Mesenchymal stem cell (in vitro differentiated cells and primary cell): ENCODE measurements around the gene KLHL29.

Experiments used
- DNase-seq: peaks from one replicate; pipeline ENCODE4 v3.0.0-alpha.2; 2013
- H2AFZ ChIP-seq: one replicate; pipeline ENCODE4 v1.6.1; 2013; ENCODE audit warnings: low read depth, mild to moderate bottlenecking, control low read depth, inconsistent platforms, low read length, moderate library complexity
- H2AK5ac ChIP-seq: 2 replicates; pipeline ENCODE4 v1.6.1; 2013; ENCODE audit warnings: low read length, moderate library complexity, mild to moderate bottlenecking, inconsistent platforms; ENCODE audit not compliant: severe bottlenecking
- H2BK120ac ChIP-seq: one replicate; pipeline ENCODE4 v1.6.1; 2013; ENCODE audit warnings: low read depth, mild to moderate bottlenecking, inconsistent platforms, low read length, moderate library complexity
- H2BK12ac ChIP-seq, 2 experiments: one replicate each; pipeline ENCODE4 v1.6.1; 2013; ENCODE audit warnings: inconsistent platforms in 2 of 2, low read length in 2 of 2, mild to moderate bottlenecking in 2 of 2, moderate library complexity in 2 of 2, control low read depth in 1 of 2
- H2BK15ac ChIP-seq: one replicate; pipeline ENCODE4 v1.6.1; 2013; ENCODE audit warnings: mild to moderate bottlenecking, low read depth, inconsistent platforms; ENCODE audit not compliant: poor library complexity, severe bottlenecking
- H2BK5ac ChIP-seq: 2 replicates; pipeline ENCODE4 v1.6.1; 2013; ENCODE audit warnings: low read depth, mild to moderate bottlenecking, low read length, control low read depth, inconsistent platforms; ENCODE audit not compliant: poor library complexity, severe bottlenecking
- H3K14ac ChIP-seq, 2 experiments: one replicate each; pipeline ENCODE4 v1.6.1; 2013; ENCODE audit warnings: inconsistent platforms in 2 of 2, low read length in 2 of 2, control low read depth in 1 of 2, mild to moderate bottlenecking in 1 of 2, moderate library complexity in 1 of 2
- H3K18ac ChIP-seq, 2 experiments: one replicate each; pipeline ENCODE4 v1.6.1; 2013; ENCODE audit warnings: inconsistent platforms in 2 of 2, low read length in 2 of 2, control low read depth in 1 of 2, low read depth in 1 of 2, mild to moderate bottlenecking in 1 of 2
- H3K23ac ChIP-seq, 2 experiments: one replicate each; pipeline ENCODE4 v1.6.1; 2013; ENCODE audit warnings: inconsistent platforms in 2 of 2, low read length in 2 of 2, mild to moderate bottlenecking in 2 of 2, moderate library complexity in 2 of 2, control low read depth in 1 of 2
- H3K27ac ChIP-seq: 2 replicates; pipeline ENCODE4 v1.5.1; 2013; ENCODE audit warnings: mild to moderate bottlenecking, moderate library complexity, low read length, control low read depth, inconsistent platforms; ENCODE audit not compliant: poor library complexity, severe bottlenecking
- H3K27me3 ChIP-seq, 2 experiments: 2 replicates each; pipeline versions ENCODE4 v1.6.1 to v1.7.0; 2013; ENCODE audit warnings: low read length in 2 of 2, mild to moderate bottlenecking in 2 of 2, moderate library complexity in 2 of 2, control low read depth in 1 of 2, inconsistent platforms in 1 of 2; ENCODE audit not compliant: control insufficient read depth in 1 of 2, insufficient read depth in 1 of 2
- H3K36me3 ChIP-seq, 2 experiments: 2 replicates each; pipeline versions ENCODE4 v1.6.1 to v1.7.0; 2013; ENCODE audit warnings: low read length in 2 of 2, control low read depth in 1 of 2, inconsistent platforms in 1 of 2, low read depth in 1 of 2, mild to moderate bottlenecking in 1 of 2; ENCODE audit not compliant: insufficient read depth in 2 of 2, control insufficient read depth in 1 of 2
- H3K4ac ChIP-seq, 2 experiments: one replicate each; pipeline ENCODE4 v1.6.1; 2013; ENCODE audit warnings: inconsistent platforms in 2 of 2, low read length in 2 of 2, mild to moderate bottlenecking in 2 of 2, moderate library complexity in 2 of 2, control low read depth in 1 of 2, low read depth in 1 of 2
- H3K4me1 ChIP-seq: 2 replicates; pipeline ENCODE4 v1.6.1; 2013; ENCODE audit warnings: low read depth, low read length, control low read depth; ENCODE audit not compliant: control insufficient read depth, insufficient read depth
- H3K4me2 ChIP-seq: 2 replicates; pipeline ENCODE4 v1.6.1; 2013; ENCODE audit warnings: low read length, mild to moderate bottlenecking, inconsistent platforms; ENCODE audit not compliant: poor library complexity, severe bottlenecking
- H3K4me3 ChIP-seq, 2 experiments: 2 replicates each; pipeline versions ENCODE4 v1.5.1 to v1.7.0; 2013; ENCODE audit warnings: low read length in 2 of 2, mild to moderate bottlenecking in 2 of 2, control low read depth in 1 of 2, low read depth in 1 of 2; ENCODE audit not compliant: insufficient read depth in 1 of 2
- H3K79me1 ChIP-seq: replicated peaks from 2 replicates; pipeline ENCODE4 v1.6.1; 2013; ENCODE audit warnings: mild to moderate bottlenecking, control low read depth, low read length, inconsistent platforms; ENCODE audit not compliant: poor library complexity, severe bottlenecking
- H3K9ac ChIP-seq: 2 replicates; pipeline ENCODE4 v1.7.0; 2013; ENCODE audit warnings: mild to moderate bottlenecking, low read length, moderate library complexity
- H3K9me3 ChIP-seq: 2 replicates; pipeline ENCODE4 v1.7.0; 2013; ENCODE audit warnings: mild to moderate bottlenecking, low read length; ENCODE audit not compliant: control insufficient read depth
- H4K8ac ChIP-seq: one replicate; pipeline ENCODE4 v1.6.1; 2013; ENCODE audit warnings: inconsistent platforms, mild to moderate bottlenecking, low read length, moderate library complexity
- H4K91ac ChIP-seq: one replicate; pipeline ENCODE4 v1.6.1; 2013; ENCODE audit warnings: mild to moderate bottlenecking, low read length, inconsistent platforms
- WGBS: methylation state at CpG from one replicate; pipeline ENCODE4 v1.1.7; 2013; ENCODE audit warnings: mixed read lengths; 5-methylcytosine and 5-hydroxymethylcytosine counted together

The KLHL29 gene

DNA sequence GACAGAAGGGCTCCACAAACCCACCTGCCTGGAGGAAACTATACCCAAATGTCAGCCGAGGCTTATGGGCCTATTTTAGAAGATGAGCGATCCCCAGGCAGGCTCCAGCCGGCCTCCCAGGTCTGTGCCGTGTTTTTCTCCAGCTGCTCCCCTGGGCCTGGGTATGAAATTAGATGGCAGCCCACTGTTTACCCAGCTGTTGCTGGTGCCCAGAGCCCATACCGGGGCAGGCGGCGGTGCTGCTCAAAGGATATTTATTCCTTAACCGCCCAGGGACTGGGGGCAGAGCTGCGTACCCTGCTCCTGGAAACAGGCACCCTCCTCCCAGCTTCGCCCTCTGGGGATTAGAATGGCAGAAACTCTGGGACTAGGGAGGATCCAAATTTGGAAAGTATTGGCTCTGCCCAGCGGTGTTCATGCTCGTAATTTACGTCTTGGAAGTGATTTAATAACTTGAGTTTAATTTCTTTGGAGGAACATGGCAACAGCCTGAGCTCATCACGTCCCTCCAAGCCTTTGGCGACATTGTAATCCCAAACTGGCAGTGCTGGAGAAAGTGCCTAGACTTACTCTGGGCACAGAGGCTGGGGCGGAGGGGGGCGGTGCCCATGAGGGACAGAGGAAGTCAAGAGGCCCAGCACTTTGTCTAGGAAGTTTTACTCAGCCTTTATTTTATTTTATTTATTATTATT lies 199.2 kb downstream of the KLHL29 start:
- no peak overlapping the region for H3K23ac ChIP-seq
- H4K8ac ChIP-seq, result no peak overlapping the region
- H3K79me1 ChIP-seq, result peaks cover 2% of the 10 kb centered on the region
- H3K4ac ChIP-seq, result no peak overlapping the region
- H2BK15ac ChIP-seq, result no peak overlapping the region
- H3K4me3 ChIP-seq, result no peak overlapping the region
- no peaks in the 10 kb centered on the region for H3K4me1 ChIP-seq
- no peak overlapping the region for H2BK12ac ChIP-seq
- H3K36me3 ChIP-seq, result peaks cover 10 to 16% of the 10 kb centered on the region in 2 experiments
- H3K4me2 ChIP-seq, result no peak overlapping the region
- H2AK5ac ChIP-seq, result no peak overlapping the region
- no peaks in the 10 kb centered on the region for H3K27me3 ChIP-seq
- no peak for DNase-seq
- H4K91ac ChIP-seq, result no peak overlapping the region
- H3K18ac ChIP-seq, result no peak overlapping the region
- WGBS, result 96% methylated on average over 15 of the region's 17 CpGs
- H2BK5ac ChIP-seq, result no peak overlapping the region
- no peak overlapping the region for H2AFZ ChIP-seq
- no peak overlapping the region for H3K27ac ChIP-seq
- H3K14ac ChIP-seq, result no peak overlapping the region
- H3K9ac ChIP-seq, result no peak overlapping the region
- H2BK120ac ChIP-seq, result no peak overlapping the region
- H3K9me3 ChIP-seq, result no peaks in the 10 kb centered on the region

- Histone ChIP-seq H4K8ac (no peak overlapping the region), H3K14ac (no peak overlapping the region), H3K27ac (no peak overlapping the region), H3K4me2 (no peak overlapping the region), H3K4me3 (no peak overlapping the region), H2AK5ac (no peak overlapping the region), H3K79me1 (peaks cover 2% of the 10 kb centered on the region), H2BK12ac (no peak overlapping the region), H4K91ac (no peak overlapping the region), H3K36me3 (peaks cover 15 to 16% of the 10 kb centered on the region in 2 experiments), H3K9me3 (no peaks in the 10 kb centered on the region), H2BK15ac (no peak overlapping the region), H2AFZ (no peak overlapping the region), H3K27me3 (no peaks in the 10 kb centered on the region), H3K9ac (no peak overlapping the region), H3K23ac (no peak overlapping the region), H3K4me1 (peaks cover 2% of the 10 kb centered on the region), H2BK5ac (no peak overlapping the region), H2BK120ac (no peak overlapping the region), H3K4ac (no peak overlapping the region), H3K18ac (no peak overlapping the region)
- WGBS, result 95% methylated on average over 13 of the region's 13 CpGs
- no peak for DNase-seq
These were observed 200.5 kb downstream of the KLHL29 start for GRCh38 chr2:23585273-23586170.

GRCh38 chr2:23586741-23587306 lies 201.8 kb downstream of the KLHL29 start:
- Histone ChIP-seq H3K79me1 (peaks cover 1% of the 10 kb centered on the region), H4K8ac (no peak overlapping the region), H3K27me3 (no peaks in the 10 kb centered on the region), H2BK120ac (no peak overlapping the region), H3K23ac (no peak overlapping the region), H3K27ac (no peak overlapping the region), H3K9ac (no peak overlapping the region), H3K9me3 (no peaks in the 10 kb centered on the region), H2BK15ac (no peak overlapping the region), H3K4me3 (no peak overlapping the region), H2AFZ (no peak overlapping the region), H3K36me3 (peaks cover 16% of the 10 kb centered on the region in 2 experiments), H3K14ac (no peak overlapping the region), H3K4me2 (no peak overlapping the region), H2BK12ac (no peak overlapping the region), H2AK5ac (no peak overlapping the region), H3K18ac (no peak overlapping the region), H4K91ac (no peak overlapping the region), H2BK5ac (no peak overlapping the region), H3K4me1 (peaks cover 3% of the 10 kb centered on the region), H3K4ac (no peak overlapping the region)
- DNase-seq, result no peak
- 89% methylated on average over 15 of the region's 15 CpGs for WGBS

GRCh38 chr2:23587341-23587880 lies 202.4 kb downstream of the KLHL29 start:
- no peaks in the 10 kb centered on the region for H3K9me3 ChIP-seq
- H2AFZ ChIP-seq, result no peak overlapping the region
- H3K4ac ChIP-seq, result no peak overlapping the region
- H2BK120ac ChIP-seq, result no peak overlapping the region
- peaks cover 3% of the 10 kb centered on the region for H3K4me1 ChIP-seq
- no peaks in the 10 kb centered on the region for H3K27me3 ChIP-seq
- no peak for DNase-seq
- no peak overlapping the region for H3K4me2 ChIP-seq
- H3K18ac ChIP-seq, result no peak overlapping the region
- 83% methylated on average over 13 of the region's 13 CpGs for WGBS
- H3K27ac ChIP-seq, result no peak overlapping the region
- H3K14ac ChIP-seq, result no peak overlapping the region
- peaks cover 16% of the 10 kb centered on the region in 2 experiments for H3K36me3 ChIP-seq
- no peak overlapping the region for H2BK15ac ChIP-seq
- no peak overlapping the region for H3K23ac ChIP-seq
- H2BK5ac ChIP-seq, result no peak overlapping the region
- no peak overlapping the region for H4K91ac ChIP-seq
- no peak overlapping the region for H2AK5ac ChIP-seq
- H3K79me1 ChIP-seq, result no peaks in the 10 kb centered on the region
- H4K8ac ChIP-seq, result no peak overlapping the region
- H3K4me3 ChIP-seq, result no peak overlapping the region
- no peak overlapping the region for H3K9ac ChIP-seq
- H2BK12ac ChIP-seq, result no peak overlapping the region
